IMR-90 (cell line): Measurements from ENCODE around the gene CYP4F3. TPM values are rescaled to one million over a fixed set of nuclear protein-coding genes. Genes with fewer than 3 reads are reported as not detected.

Source experiments
- ATAC-seq: fragments of 200-7000 bp; cut with Tn5 transposase; 2 replicates; pipeline ENCODE4 v1.9.1; 2020; ENCODE audit warnings: low read depth, mild to moderate bottlenecking, moderate library complexity
- BruUV-seq: library from RNA; stranded (reverse); fragments of 400-500 nt; replicated peaks from 2 replicates; lab custom pipeline; 2021; lab: Mats Ljungman, UMichigan
- CTCF ChIA-PET: fragments of 300-600 bp; formaldehyde crosslinking; extraction: SDS; loops from one replicate; lab custom pipeline; 2021; ENCODE audit warnings: antibody characterized with exemption; lab: Yijun Ruan, JAX
- POLR2A ChIA-PET: fragments of 300-600 bp; sonication (Branson Sonifier 250); formaldehyde crosslinking; loops from one replicate; lab custom pipeline; 2022; ENCODE audit warnings: antibody characterized with exemption; ENCODE audit not compliant: unreplicated experiment; lab: Charles Lee
- DNase-seq: peaks from one replicate; pipeline ENCODE4 v3.0.0; 2013
- H2AFZ ChIP-seq: replicated peaks from 2 replicates; pipeline ENCODE3; 2013; ENCODE audit warnings: low read length, mild to moderate bottlenecking; ENCODE audit not compliant: poor library complexity
- H2AK5ac ChIP-seq: 2 replicates; pipeline ENCODE4 v1.6.1; 2013; ENCODE audit warnings: low read depth, low read length, inconsistent platforms
- H2AK9ac ChIP-seq: replicated peaks from 2 replicates; pipeline ENCODE3; 2013; ENCODE audit warnings: mild to moderate bottlenecking, low read depth, low read length, moderate library complexity; ENCODE audit not compliant: poor library complexity
- H2BK120ac ChIP-seq: 2 replicates; pipeline ENCODE4 v1.6.1; 2013; ENCODE audit warnings: low read depth, low read length, inconsistent platforms
- H2BK15ac ChIP-seq: 3 replicates; pipeline ENCODE4 v1.6.1; 2013; ENCODE audit warnings: low read depth, low read length, inconsistent platforms
- H2BK20ac ChIP-seq: 2 replicates; pipeline ENCODE4 v1.6.1; 2013; ENCODE audit warnings: low read depth, mild to moderate bottlenecking, inconsistent platforms, low read length, moderate library complexity
- H2BK5ac ChIP-seq: 2 replicates; pipeline ENCODE4 v1.6.1; 2013; ENCODE audit warnings: mild to moderate bottlenecking, low read depth, low read length, inconsistent platforms; ENCODE audit not compliant: poor library complexity, severe bottlenecking
- H3K14ac ChIP-seq: replicated peaks from 2 replicates; pipeline ENCODE4 v1.6.1; 2013; ENCODE audit warnings: low read depth, low read length, inconsistent platforms
- H3K18ac ChIP-seq: 2 replicates; pipeline ENCODE4 v1.6.1; 2013; ENCODE audit warnings: low read depth, low read length, control low read depth
- H3K23ac ChIP-seq: 2 replicates; pipeline ENCODE4 v1.6.1; 2013; ENCODE audit warnings: low read depth, low read length, inconsistent platforms
- H3K27ac ChIP-seq: 2 replicates; pipeline ENCODE4 v1.5.1; 2013; ENCODE audit warnings: mild to moderate bottlenecking, control low read depth, low read length; ENCODE audit not compliant: insufficient read depth
- H3K27me3 ChIP-seq: 2 replicates; pipeline ENCODE4 v1.6.1; 2013; ENCODE audit warnings: low read length; ENCODE audit not compliant: control insufficient read depth, insufficient read depth
- H3K36me3 ChIP-seq: 2 replicates; pipeline ENCODE4 v1.6.1; 2013; ENCODE audit warnings: low read length, mixed read lengths; ENCODE audit not compliant: control insufficient read depth, insufficient read depth
- H3K4ac ChIP-seq: 2 replicates; pipeline ENCODE4 v1.6.1; 2013; ENCODE audit warnings: low read depth, low read length, inconsistent platforms
- H3K4me1 ChIP-seq: 2 replicates; pipeline ENCODE4 v1.6.1; 2013; ENCODE audit warnings: low read length, mixed read lengths; ENCODE audit not compliant: control insufficient read depth, insufficient read depth
- H3K4me2 ChIP-seq: 2 replicates; pipeline ENCODE4 v1.6.1; 2013; ENCODE audit warnings: low read depth, mild to moderate bottlenecking, control low read depth, low read length, moderate library complexity
- H3K4me3 ChIP-seq: 2 replicates; pipeline ENCODE4 v1.5.1; 2013; ENCODE audit warnings: low read depth, mild to moderate bottlenecking, control low read depth, low read length, moderate library complexity; ENCODE audit not compliant: insufficient read depth
- H3K56ac ChIP-seq: 2 replicates; pipeline ENCODE4 v1.6.1; 2013; ENCODE audit warnings: low read length, inconsistent platforms; ENCODE audit not compliant: insufficient read depth; ENCODE audit errors: extremely low read depth
- H3K79me1 ChIP-seq, 2 experiments: 2 replicates each; pipeline ENCODE4 v1.6.1; 2013; ENCODE audit warnings: low read length in 2 of 2, inconsistent platforms in 1 of 2, low read depth in 1 of 2
- H3K9ac ChIP-seq: 2 replicates; pipeline ENCODE4 v1.6.1; 2013; ENCODE audit warnings: low read depth, low read length, control low read depth
- H3K9me1 ChIP-seq: 2 replicates; pipeline ENCODE4 v1.6.1; 2013; ENCODE audit warnings: low read length, inconsistent platforms; ENCODE audit not compliant: insufficient read depth
- H3K9me3 ChIP-seq: 2 replicates; pipeline ENCODE4 v1.6.1; 2013; ENCODE audit warnings: low read length; ENCODE audit not compliant: control insufficient read depth, insufficient read depth
- H4K20me1 ChIP-seq: 2 replicates; pipeline ENCODE4 v1.6.1; 2013; ENCODE audit warnings: low read length, inconsistent platforms; ENCODE audit not compliant: insufficient read depth
- H4K5ac ChIP-seq: 2 replicates; pipeline ENCODE4 v1.6.1; 2013; ENCODE audit warnings: mild to moderate bottlenecking, low read depth, low read length, control low read depth
- H4K8ac ChIP-seq, 2 experiments: 2 replicates each; pipeline ENCODE4 v1.6.1; 2013; ENCODE audit warnings: low read depth in 2 of 2, low read length in 2 of 2, control low read depth in 1 of 2, inconsistent platforms in 1 of 2
- H4K91ac ChIP-seq: 2 replicates; pipeline ENCODE4 v1.6.1; 2013; ENCODE audit warnings: low read depth, low read length, inconsistent platforms; ENCODE audit not compliant: insufficient read depth
- BHLHE40 ChIP-seq: fragments of 150-350 bp; IDR thresholded peaks from 2 replicates; pipeline ENCODE4 v1.6.1; 2016; ENCODE audit warnings: mild to moderate bottlenecking, low read depth, low read length
- CEBPB ChIP-seq: IDR thresholded peaks from 2 replicates; pipeline ENCODE4 v1.6.1; 2012; ENCODE audit warnings: low read depth, low read length, improper control_type of control experiment
- CHD1 ChIP-seq: IDR thresholded peaks from 2 replicates; pipeline ENCODE4 v1.6.1; 2012; ENCODE audit warnings: low read depth, low read length, improper control_type of control experiment
- CTCF ChIP-seq: conservative IDR thresholded peaks from 2 replicates; pipeline ENCODE4 v1.5.1; 2012; ENCODE audit warnings: mild to moderate bottlenecking, low read depth, low read length, improper control_type of control experiment
- ELK1 ChIP-seq: fragments of 150-350 bp; IDR thresholded peaks from 2 replicates; pipeline ENCODE4 v1.6.1; 2016; ENCODE audit warnings: low read depth, mild to moderate bottlenecking, low read length, moderate library complexity, borderline replicate concordance
- FOS ChIP-seq: fragments of 150-350 bp; IDR thresholded peaks from 2 replicates; pipeline ENCODE4 v1.6.1; 2016; ENCODE audit warnings: low read depth, low read length
- MAFK ChIP-seq: IDR thresholded peaks from 2 replicates; pipeline ENCODE4 v1.6.1; 2012; ENCODE audit warnings: low read depth, low read length, improper control_type of control experiment
- MAZ ChIP-seq: IDR thresholded peaks from 2 replicates; pipeline ENCODE4 v1.6.1; 2012; ENCODE audit warnings: low read depth, mild to moderate bottlenecking, low read length, improper control_type of control experiment, moderate library complexity, borderline replicate concordance
- MXI1 ChIP-seq: IDR thresholded peaks from 2 replicates; pipeline ENCODE4 v1.6.1; 2012; ENCODE audit warnings: low read depth, mild to moderate bottlenecking, low read length, moderate library complexity, borderline replicate concordance
- NFE2L2 ChIP-seq: fragments of 150-350 bp; IDR thresholded peaks from 2 replicates; pipeline ENCODE4 v1.6.1; 2016; ENCODE audit warnings: low read depth, mild to moderate bottlenecking, low read length
- POLR2A ChIP-seq: IDR thresholded peaks from 2 replicates; pipeline ENCODE4 v1.6.1; 2012; ENCODE audit warnings: mild to moderate bottlenecking, low read depth, low read length
- RAD21 ChIP-seq: IDR thresholded peaks from 2 replicates; pipeline ENCODE4 v1.6.1; 2012; ENCODE audit warnings: low read length, improper control_type of control experiment
- RCOR1 ChIP-seq: IDR thresholded peaks from 2 replicates; pipeline ENCODE4 v1.6.1; 2012; ENCODE audit warnings: mild to moderate bottlenecking, low read length, improper control_type of control experiment; ENCODE audit not compliant: insufficient replicate concordance
- RFX5 ChIP-seq: IDR thresholded peaks from 2 replicates; pipeline ENCODE4 v1.8.0; 2012; ENCODE audit warnings: low read depth, mild to moderate bottlenecking, low read length, moderate library complexity
- SMC3 ChIP-seq: fragments of 150-350 bp; IDR thresholded peaks from 2 replicates; pipeline ENCODE4 v1.6.1; 2016; ENCODE audit warnings: low read depth, mild to moderate bottlenecking, antibody characterized with exemption, low read length, moderate library complexity
- USF2 ChIP-seq: fragments of 150-350 bp; IDR thresholded peaks from 2 replicates; pipeline ENCODE4 v1.6.1; 2017; ENCODE audit warnings: mild to moderate bottlenecking, antibody characterized with exemption, low read length, low read depth
- WGBS, 2 experiments: methylation state at CpG; one replicate each; pipeline versions ENCODE4 v1.1.5 to v1.1.7; 2013; ENCODE audit warnings: missing lambda C conversion rate in 2 of 2; ENCODE audit not compliant: insufficient read length in 1 of 2; ENCODE audit errors: extremely low coverage in 2 of 2; 5-methylcytosine and 5-hydroxymethylcytosine counted together
- dilution Hi-C: fragments of 300-500 bp; cut with HindIII; formaldehyde crosslinking; loops from one replicate; pipeline ENCODE4 v1.14.3; 2018; ENCODE audit warnings: low sequenced_read_pairs; ENCODE audit not compliant: unreplicated experiment
- in situ Hi-C: fragments of 300-500 bp; cut with MboI; formaldehyde crosslinking; loops from 3 replicates; pipeline ENCODE4 v1.14.3; 2019; ENCODE audit warnings: low sequenced_read_pairs, inconsistent platforms, mixed read lengths
- intact Hi-C: fragments of 100-400 bp; cut with micrococcal nuclease; formaldehyde crosslinking; loops from 2 replicates; pipeline ENCODE4 v1.10.0; 2022
- polyA plus RNA-seq, 3 experiments: library from polyadenylated mRNA; depleted of rRNA; stranded (reverse); fragments of >200 nt; gene quantifications; 2 replicates each; pipeline ENCODE4 v1.2.3, GENCODE V29; 2012; ENCODE audit warnings: low replicate concordance in 1 of 3
- total RNA-seq: library from RNA; depleted of rRNA; stranded (reverse); fragments of >200 nt; gene quantifications from 2 replicates; pipeline ENCODE4 v1.2.3, GENCODE V29; 2012

CYP4F3 gene
- total and polyA plus RNA-seq, 2 of the 4 experiments (the other 2 are of a cell fraction): not detected

- Histone ChIP-seq H3K27me3 (no peaks in the 10 kb centered on the region), H2AK9ac (no peak overlapping the region), H2BK5ac (no peak overlapping the region), H3K14ac (no peak overlapping the region), H4K5ac (no peak overlapping the region), H3K79me1 (no peaks in the 10 kb centered on the region), H3K27ac (no peak overlapping the region), H2BK120ac (no peak overlapping the region), H4K20me1 (no peaks in the 10 kb centered on the region), H3K23ac (no peak overlapping the region), H3K56ac (no peak overlapping the region), H4K91ac (no peak overlapping the region), H3K9me3 (peaks cover 11% of the 10 kb centered on the region; the same call in 1 of the 2 replicates), H2AK5ac (no peak overlapping the region), H2AFZ (no peak overlapping the region), H3K9ac (no peak overlapping the region), H3K4me1 (no peaks in the 10 kb centered on the region), H2BK20ac (no peak overlapping the region), H3K18ac (no peak overlapping the region), H4K8ac (no peak overlapping the region), H3K4me3 (no peak overlapping the region), H3K4ac (no peak overlapping the region), H3K36me3 (no peaks in the 10 kb centered on the region), H3K9me1 (no peaks in the 10 kb centered on the region), H3K4me2 (no peak overlapping the region), H2BK15ac (no peak overlapping the region)
- no TSS peak for BruUV-seq
- dilution Hi-C loops: no loop called here
- TF ChIP-seq CTCF (no peak), CHD1 (no peak), RFX5 (no peak), USF2 (no peak), CEBPB (no peak), RAD21 (no peak), ELK1 (no peak), MAZ (no peak), NFE2L2 (no peak), BHLHE40 (no peak), RCOR1 (no peak), FOS (no peak), MXI1 (no peak), POLR2A (no peak), MAFK (no peak), SMC3 (no peak)
- WGBS, 2 experiments: no CpG with 5 or more reads among the region's 3 CpGs
- CTCF ChIA-PET: no interaction called here
- intact Hi-C loops: no loop called here
- POLR2A ChIA-PET: no interaction called here
- DNase-seq: no peak
- ATAC-seq: no peak
- in situ Hi-C loops: no loop called here
Observed at GRCh38 chr19:15651791-15652190, 11.1 kb downstream of the CYP4F3 start.
